Stimulated activated CD8-positive, alpha-beta memory T cell treated with anti-CD3 and anti-CD28 coated beads, Interleukin-7, amount 100 ng/mL, for 48 hours (primary cell): ENCODE results near the gene SBDS.

ENCODE experiments used
- DNase-seq, 2 donors: peaks; one replicate each; pipeline ENCODE4 v3.0.0-alpha.2; 2020; ENCODE audit warnings: low read depth in 1 of 2; ENCODE audit errors: extremely low read depth in 1 of 2

SBDS gene

DNA sequence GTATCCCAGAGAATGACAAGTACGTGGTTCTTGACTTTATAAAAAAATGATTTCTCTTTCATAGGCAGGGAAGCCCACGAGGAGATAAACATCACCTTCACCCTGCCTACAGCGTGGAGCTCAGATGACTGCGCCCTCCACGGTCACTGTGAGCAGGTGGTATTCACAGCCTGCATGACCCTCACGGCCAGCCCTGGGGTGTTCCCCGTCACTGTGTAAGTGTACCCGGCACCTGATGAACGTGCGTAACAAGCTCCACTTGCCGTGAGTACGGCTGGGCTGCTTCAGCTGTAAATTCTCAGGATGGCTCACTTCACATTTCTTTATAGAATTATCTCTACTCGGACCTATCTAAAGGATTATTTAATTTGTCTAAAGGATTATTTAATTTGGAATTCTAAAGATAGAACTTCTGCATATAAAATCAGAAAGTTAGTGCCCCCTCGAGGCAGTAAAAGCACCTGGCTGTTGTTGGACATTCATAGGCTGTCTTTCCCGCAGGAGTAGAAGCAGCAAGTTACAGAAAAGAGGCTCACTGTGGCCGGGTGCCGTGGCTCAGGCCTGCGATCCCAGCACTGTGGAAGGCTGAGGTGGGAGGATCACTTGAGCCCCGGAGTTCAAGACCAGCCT, 46.8 kb downstream of the SBDS start:
- no peak for DNase-seq

- no peak for DNase-seq
Measured at GRCh38 chr7:66946545-66946944, 48.8 kb downstream of the SBDS start.

DNA sequence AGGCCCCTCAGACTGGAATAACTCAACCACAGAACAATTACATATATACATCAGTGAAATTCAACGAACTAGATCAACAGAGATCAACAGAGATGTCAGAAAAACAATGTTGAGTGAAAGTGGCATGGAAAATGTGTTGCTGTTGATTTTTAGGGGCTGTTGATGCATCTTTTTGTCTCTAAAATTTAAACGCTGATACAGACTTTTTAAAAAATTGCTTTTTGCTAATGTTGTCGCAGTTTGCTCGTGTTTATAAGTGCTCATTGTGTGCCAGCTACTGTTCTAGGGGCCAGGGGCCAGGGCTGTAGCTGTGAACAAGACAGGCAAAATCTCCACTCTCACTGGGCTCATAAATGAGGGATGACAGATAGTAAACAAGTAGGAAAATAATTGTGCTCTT, 56.1 kb downstream of the SBDS start:
- no peak for DNase-seq

- no peak for DNase-seq
Measured at GRCh38 chr7:66937940-66938339, 57.4 kb downstream of the SBDS start.
